Measurements from ENCODE around the gene HDAC4. TPM values are rescaled to one million over a fixed set of nuclear protein-coding genes. Genes with fewer than 3 reads are reported as not detected.

HDAC4 gene
- total RNA-seq, 1 experiment from 2014 or later: 32.0 TPM

DNA sequence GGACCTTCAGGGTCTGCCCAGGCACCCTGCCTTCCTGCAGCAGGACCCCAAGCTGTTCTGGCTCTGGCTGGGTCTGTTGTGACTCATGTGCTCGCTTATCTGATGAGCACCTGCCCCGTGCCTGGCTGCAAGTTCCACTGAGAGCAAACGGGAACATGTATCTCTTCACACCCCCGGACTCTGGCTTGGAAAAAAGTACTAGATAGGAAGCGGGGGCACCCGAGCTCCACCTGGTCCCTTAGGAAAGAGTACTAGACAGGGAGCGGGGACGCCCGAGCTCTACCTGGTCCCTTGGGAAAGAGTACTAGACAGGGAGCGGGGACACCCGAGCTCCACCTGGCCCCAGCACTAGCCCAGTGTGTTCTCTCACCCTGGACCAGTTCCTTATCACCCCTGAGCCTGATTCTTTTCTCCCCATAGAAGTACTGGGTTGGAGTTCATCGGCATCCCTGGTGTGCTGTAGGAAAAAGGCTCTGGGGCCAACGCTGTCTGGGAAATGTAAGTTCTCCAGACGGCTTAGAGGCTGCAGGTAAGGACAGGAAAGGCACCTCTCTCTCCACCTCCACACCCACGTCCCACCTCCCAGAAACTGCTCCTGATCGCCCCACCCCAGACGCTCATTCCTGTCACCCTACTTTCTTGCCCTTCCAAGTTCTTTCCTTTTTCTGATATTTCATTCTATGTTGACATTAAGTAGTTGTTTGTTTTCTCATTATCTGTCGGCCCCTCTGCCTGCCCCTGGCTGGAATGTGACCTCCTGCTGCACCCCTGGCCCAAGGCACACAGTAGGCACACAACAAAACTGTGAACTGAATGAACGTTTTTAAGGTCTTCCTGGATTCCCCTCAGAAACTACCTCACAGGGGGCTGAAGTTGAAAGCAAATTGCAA is 40.2 kb downstream of the HDAC4 start:
- Histone ChIP-seq H3K9me3 (ENCODE audit: control insufficient read depth, low read depth, low read length) (no peaks in the 10 kb centered on the region), H4K91ac (ENCODE audit: insufficient read length, low read depth, low read length) (no peak overlapping the region), H3K56ac (ENCODE audit: insufficient read length, low read depth, low read length) (no peak overlapping the region), H2BK15ac (ENCODE audit: low read depth, low read length) (no peak overlapping the region), H2BK5ac (ENCODE audit: insufficient read length, low read length) (no peak overlapping the region), H4K5ac (ENCODE audit: insufficient read length, low read depth, low read length) (no peak overlapping the region), H2AFZ (ENCODE audit: low read length) (no peak overlapping the region), H3K4me1 (ENCODE audit: insufficient read depth, low read length) (peaks cover 6% of the 10 kb centered on the region; the same call in 1 of the 2 replicates), H2BK12ac (ENCODE audit: insufficient read length, low read depth, low read length) (no peak overlapping the region), H3K27ac (ENCODE audit: insufficient read length, low read depth, low read length) (no peak overlapping the region), H3K14ac (ENCODE audit: insufficient read depth, low read length) (no peak overlapping the region), H3K4ac (ENCODE audit: low read depth, low read length) (no peak overlapping the region), H3K23ac (ENCODE audit: insufficient read length, low read depth, low read length) (no peak overlapping the region), H3T11ph (ENCODE audit: low read length) (no peak overlapping the region), H2BK20ac (ENCODE audit: low read depth, low read length, poor library complexity, severe bottlenecking) (no peak overlapping the region), H4K8ac (replicated peaks; ENCODE audit: insufficient read length, low read depth, low read length) (no peak overlapping the region), H3K27me3 (ENCODE audit: insufficient read depth, low read length) (no peaks in the 10 kb centered on the region), H3K79me1 (ENCODE audit: insufficient read depth, low read depth, low read length, poor library complexity, severe bottlenecking) (no peaks in the 10 kb centered on the region), H4K20me1 (ENCODE audit: control insufficient read depth, insufficient read depth, insufficient read length) (no peaks in the 10 kb centered on the region), H3K4me2 (ENCODE audit: insufficient read depth, insufficient read length, low read length) (no peak overlapping the region), H3K9ac (ENCODE audit: extremely low read depth, insufficient read length, low read length) (no peak overlapping the region), H3K79me2 (ENCODE audit: insufficient read depth, low read length) (peaks cover 6% of the 10 kb centered on the region; the same call in 1 of the 2 replicates), H2BK120ac (ENCODE audit: low read depth, low read length, poor library complexity, severe bottlenecking) (no peak overlapping the region), H2AK5ac (ENCODE audit: insufficient read length, low read length) (no peak overlapping the region), H3K18ac (ENCODE audit: insufficient read length, low read depth, low read length) (no peak overlapping the region), H3K23me2 (ENCODE audit: insufficient read length, low read depth, low read length, poor library complexity, severe bottlenecking) (no peaks in the 10 kb centered on the region)
- no CpG with 5 or more reads among the region's 19 CpGs for WGBS (ENCODE audit: extremely low coverage, insufficient read length, low lambda C conversion rate)
- Mint-ChIP-seq H3K27ac (peak overlapping the region in 2 of 3 experiments; percentile 56; a peak in 6 of 7 replicates), H3K36me3 (ENCODE audit: insufficient read depth in 1 of 3, low read depth in 3 of 3) (peaks cover 3 to 14% (median 7%) of the 10 kb centered on the region in 3 experiments; a peak in 4 of 7 replicates), H3K9me3 (peaks cover 0 to 5% of the 10 kb centered on the region in 2 experiments; a peak in 2 of 5 replicates), H3K27me3 (ENCODE audit: low read depth) (no peaks in the 10 kb centered on the region), H3K4me1 (peaks cover 23 to 35% of the 10 kb centered on the region in 2 experiments), H3K4me3 (no peak overlapping the region)
- peak; percentile 25 for DNase-seq
- TF ChIP-seq, protein P1, sequence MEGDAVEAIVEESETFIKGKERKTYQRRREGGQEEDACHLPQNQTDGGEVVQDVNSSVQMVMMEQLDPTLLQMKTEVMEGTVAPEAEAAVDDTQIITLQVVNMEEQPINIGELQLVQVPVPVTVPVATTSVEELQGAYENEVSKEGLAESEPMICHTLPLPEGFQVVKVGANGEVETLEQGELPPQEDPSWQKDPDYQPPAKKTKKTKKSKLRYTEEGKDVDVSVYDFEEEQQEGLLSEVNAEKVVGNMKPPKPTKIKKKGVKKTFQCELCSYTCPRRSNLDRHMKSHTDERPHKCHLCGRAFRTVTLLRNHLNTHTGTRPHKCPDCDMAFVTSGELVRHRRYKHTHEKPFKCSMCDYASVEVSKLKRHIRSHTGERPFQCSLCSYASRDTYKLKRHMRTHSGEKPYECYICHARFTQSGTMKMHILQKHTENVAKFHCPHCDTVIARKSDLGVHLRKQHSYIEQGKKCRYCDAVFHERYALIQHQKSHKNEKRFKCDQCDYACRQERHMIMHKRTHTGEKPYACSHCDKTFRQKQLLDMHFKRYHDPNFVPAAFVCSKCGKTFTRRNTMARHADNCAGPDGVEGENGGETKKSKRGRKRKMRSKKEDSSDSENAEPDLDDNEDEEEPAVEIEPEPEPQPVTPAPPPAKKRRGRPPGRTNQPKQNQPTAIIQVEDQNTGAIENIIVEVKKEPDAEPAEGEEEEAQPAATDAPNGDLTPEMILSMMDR (conservative IDR thresholded peaks at IDR 0.05): no peak
